GM12873 (cell line): ENCODE results near the gene YJU2.
A peak's percentile ranks its signal among the peaks of the same experiment; 100 is the strongest.

Experiments
- CTCF ChIP-seq: IDR thresholded peaks from 2 replicates; pipeline ENCODE4 v1.5.1; 2012; ENCODE audit warnings: low read depth, mild to moderate bottlenecking, moderate library complexity, low read length, control low read depth; ENCODE audit not compliant: insufficient read depth; ENCODE audit errors: missing control alignments

The YJU2 gene

GRCh38 chr19:4246767-4247593 is at the start of gene YJU2:
Gene YJU2 (plus strand): TSS chr19:4247080. CDS start chr19:4247147, 67 bp downstream.
- peak; percentile 42 for TF ChIP-seq CTCF

GRCh38 chr19:4197228-4197624 is 49.7 kb upstream of the YJU2 start:
- TF ChIP-seq CTCF, result no peak

- TF ChIP-seq CTCF, result no peak
These were observed 49.0 kb upstream of the YJU2 start for GRCh38 chr19:4197625-4198466.

- TF ChIP-seq CTCF, result no peak
These were observed 48.3 kb upstream of the YJU2 start for GRCh38 chr19:4198467-4199126.

- TF ChIP-seq CTCF, result peak; percentile 10
These were observed 47.1 kb upstream of the YJU2 start for GRCh38 chr19:4199699-4200293.

GRCh38 chr19:4200940-4201542 is 45.8 kb upstream of the YJU2 start:
- TF ChIP-seq CTCF, result no peak
